HepG2 (cell line): Measurements from ENCODE around the gene ETF1. TPM values are rescaled to one million over a fixed set of nuclear protein-coding genes. Genes with fewer than 3 reads are reported as not detected.

Source experiments
- CBX5 ChIP-seq: sonication (generic); formaldehyde crosslinking; IDR thresholded peaks from 2 replicates; pipeline ENCODE4 v1.4.0; 2020; ENCODE audit warnings: missing genetic modification reagents, borderline replicate concordance
- CEBPG ChIP-seq: IDR thresholded peaks from 2 replicates; pipeline ENCODE4 v1.6.1; 2016
- ELF3 ChIP-seq: IDR thresholded peaks from 2 replicates; pipeline ENCODE4 v1.6.1; 2016; ENCODE audit warnings: missing genetic modification reagents, missing compliant biosample characterization
- ETV5 ChIP-seq: IDR thresholded peaks from 2 replicates; pipeline ENCODE4 v1.6.1; 2018; ENCODE audit warnings: missing biosample characterization, missing genetic modification reagents, inconsistent platforms, borderline replicate concordance
- MIER2 ChIP-seq: IDR thresholded peaks from 2 replicates; pipeline ENCODE4 v1.6.1; 2016; ENCODE audit warnings: missing biosample characterization, missing genetic modification reagents
- MIXL1 ChIP-seq: IDR thresholded peaks from 2 replicates; pipeline ENCODE4 v1.6.1; 2016
- SAP130 ChIP-seq: IDR thresholded peaks from 2 replicates; pipeline ENCODE4 v1.6.1; 2016; ENCODE audit warnings: low read depth
- TBX3 ChIP-seq: fragments of 450-650 bp; IDR thresholded peaks from 2 replicates; pipeline ENCODE4 v1.6.1; 2017; ENCODE audit warnings: antibody characterized with exemption, mild to moderate bottlenecking, inconsistent platforms, borderline replicate concordance
- ZNF331 ChIP-seq: sonication (generic); formaldehyde crosslinking; IDR thresholded peaks from 2 replicates; pipeline ENCODE4 v1.4.0; 2020; ENCODE audit warnings: missing genetic modification reagents
- ZNF7 ChIP-seq: IDR thresholded peaks from 2 replicates; pipeline ENCODE4 v1.6.1; 2016; ENCODE audit warnings: missing biosample characterization, missing genetic modification reagents
- polyA plus RNA-seq, 8 experiments: library from polyadenylated mRNA; depleted of rRNA in 3 of 8; stranded (reverse) in 7 of 8; unstranded in 1 of 8; fragments of >200 nt; fragmentation: Illumina TruSeq in 4 of 8; extraction: Trizol in 4 of 8; gene quantifications; 2 replicates each; pipeline versions ENCODE4 v1.2.1 to v1.2.3, GENCODE V29; 2011 to 2016; ENCODE audit warnings: low read depth in 4 of 8, missing spikeins in 1 of 8, mixed read lengths in 1 of 8; ENCODE audit not compliant: insufficient read depth in 1 of 8
- total RNA-seq, 5 experiments: library from RNA; depleted of rRNA; stranded (reverse); fragments of >200 nt; fragmentation: Illumina TruSeq; extraction: Trizol; gene quantifications; 2 replicates each; pipeline ENCODE4 v1.2.3, GENCODE V29; 2016; ENCODE audit warnings: low read depth in 1 of 5
- TF ChIP-seq, protein P1 (sequence below): sonication (generic); formaldehyde crosslinking; IDR thresholded peaks from 2 replicates; pipeline ENCODE4 v1.9.0; 2022; ENCODE audit warnings: low read depth, missing genetic modification reagents
- TF ChIP-seq, protein P2 (sequence below): sonication (generic); formaldehyde crosslinking; IDR thresholded peaks from 2 replicates; pipeline ENCODE4 v1.5.1; 2020; ENCODE audit warnings: mild to moderate bottlenecking, missing genetic modification reagents, borderline replicate concordance
- TF ChIP-seq, protein P3 (sequence below): sonication (generic); formaldehyde crosslinking; IDR thresholded peaks from 2 replicates; pipeline ENCODE4 v1.4.0; 2020; ENCODE audit warnings: low read depth, missing genetic modification reagents
- TF ChIP-seq, protein P4 (sequence below): sonication (generic); formaldehyde crosslinking; IDR thresholded peaks from 2 replicates; pipeline ENCODE4 v1.4.0; 2020; ENCODE audit warnings: missing genetic modification reagents, borderline replicate concordance

Gene ETF1
- total and polyA plus RNA-seq, 2 of the 13 experiments (the other 11 are each of a cell fraction or from before 2014, with no cell fraction given), result 52.1 to 184 TPM

- TF ChIP-seq, protein P1, sequence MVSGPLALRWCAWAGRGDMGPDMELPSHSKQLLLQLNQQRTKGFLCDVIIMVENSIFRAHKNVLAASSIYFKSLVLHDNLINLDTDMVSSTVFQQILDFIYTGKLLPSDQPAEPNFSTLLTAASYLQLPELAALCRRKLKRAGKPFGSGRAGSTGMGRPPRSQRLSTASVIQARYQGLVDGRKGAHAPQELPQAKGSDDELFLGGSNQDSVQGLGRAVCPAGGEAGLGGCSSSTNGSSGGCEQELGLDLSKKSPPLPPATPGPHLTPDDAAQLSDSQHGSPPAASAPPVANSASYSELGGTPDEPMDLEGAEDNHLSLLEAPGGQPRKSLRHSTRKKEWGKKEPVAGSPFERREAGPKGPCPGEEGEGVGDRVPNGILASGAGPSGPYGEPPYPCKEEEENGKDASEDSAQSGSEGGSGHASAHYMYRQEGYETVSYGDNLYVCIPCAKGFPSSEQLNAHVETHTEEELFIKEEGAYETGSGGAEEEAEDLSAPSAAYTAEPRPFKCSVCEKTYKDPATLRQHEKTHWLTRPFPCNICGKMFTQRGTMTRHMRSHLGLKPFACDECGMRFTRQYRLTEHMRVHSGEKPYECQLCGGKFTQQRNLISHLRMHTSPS (CRISPR knock-in tag), result peak; percentile 20; the same call in 1 of the 2 replicates
- TF ChIP-seq ELF3 (CRISPR knock-in tag), result peak; percentile 58
- TF ChIP-seq, protein P2, sequence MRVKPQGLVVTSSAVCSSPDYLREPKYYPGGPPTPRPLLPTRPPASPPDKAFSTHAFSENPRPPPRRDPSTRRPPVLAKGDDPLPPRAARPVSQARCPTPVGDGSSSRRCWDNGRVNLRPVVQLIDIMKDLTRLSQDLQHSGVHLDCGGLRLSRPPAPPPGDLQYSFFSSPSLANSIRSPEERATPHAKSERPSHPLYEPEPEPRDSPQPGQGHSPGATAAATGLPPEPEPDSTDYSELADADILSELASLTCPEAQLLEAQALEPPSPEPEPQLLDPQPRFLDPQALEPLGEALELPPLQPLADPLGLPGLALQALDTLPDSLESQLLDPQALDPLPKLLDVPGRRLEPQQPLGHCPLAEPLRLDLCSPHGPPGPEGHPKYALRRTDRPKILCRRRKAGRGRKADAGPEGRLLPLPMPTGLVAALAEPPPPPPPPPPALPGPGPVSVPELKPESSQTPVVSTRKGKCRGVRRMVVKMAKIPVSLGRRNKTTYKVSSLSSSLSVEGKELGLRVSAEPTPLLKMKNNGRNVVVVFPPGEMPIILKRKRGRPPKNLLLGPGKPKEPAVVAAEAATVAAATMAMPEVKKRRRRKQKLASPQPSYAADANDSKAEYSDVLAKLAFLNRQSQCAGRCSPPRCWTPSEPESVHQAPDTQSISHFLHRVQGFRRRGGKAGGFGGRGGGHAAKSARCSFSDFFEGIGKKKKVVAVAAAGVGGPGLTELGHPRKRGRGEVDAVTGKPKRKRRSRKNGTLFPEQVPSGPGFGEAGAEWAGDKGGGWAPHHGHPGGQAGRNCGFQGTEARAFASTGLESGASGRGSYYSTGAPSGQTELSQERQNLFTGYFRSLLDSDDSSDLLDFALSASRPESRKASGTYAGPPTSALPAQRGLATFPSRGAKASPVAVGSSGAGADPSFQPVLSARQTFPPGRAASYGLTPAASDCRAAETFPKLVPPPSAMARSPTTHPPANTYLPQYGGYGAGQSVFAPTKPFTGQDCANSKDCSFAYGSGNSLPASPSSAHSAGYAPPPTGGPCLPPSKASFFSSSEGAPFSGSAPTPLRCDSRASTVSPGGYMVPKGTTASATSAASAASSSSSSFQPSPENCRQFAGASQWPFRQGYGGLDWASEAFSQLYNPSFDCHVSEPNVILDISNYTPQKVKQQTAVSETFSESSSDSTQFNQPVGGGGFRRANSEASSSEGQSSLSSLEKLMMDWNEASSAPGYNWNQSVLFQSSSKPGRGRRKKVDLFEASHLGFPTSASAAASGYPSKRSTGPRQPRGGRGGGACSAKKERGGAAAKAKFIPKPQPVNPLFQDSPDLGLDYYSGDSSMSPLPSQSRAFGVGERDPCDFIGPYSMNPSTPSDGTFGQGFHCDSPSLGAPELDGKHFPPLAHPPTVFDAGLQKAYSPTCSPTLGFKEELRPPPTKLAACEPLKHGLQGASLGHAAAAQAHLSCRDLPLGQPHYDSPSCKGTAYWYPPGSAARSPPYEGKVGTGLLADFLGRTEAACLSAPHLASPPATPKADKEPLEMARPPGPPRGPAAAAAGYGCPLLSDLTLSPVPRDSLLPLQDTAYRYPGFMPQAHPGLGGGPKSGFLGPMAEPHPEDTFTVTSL (CRISPR knock-in tag), result peak; percentile 48; the same call in 1 of the 2 replicates
- 0 out of 2 replicates have a peak, but pooled peaks have one; percentile 12 for TF ChIP-seq TBX3
- TF ChIP-seq MIXL1 (CRISPR knock-in tag), result 0 out of 2 replicates have a peak, but pooled peaks have one; percentile 29
- TF ChIP-seq, protein P3, sequence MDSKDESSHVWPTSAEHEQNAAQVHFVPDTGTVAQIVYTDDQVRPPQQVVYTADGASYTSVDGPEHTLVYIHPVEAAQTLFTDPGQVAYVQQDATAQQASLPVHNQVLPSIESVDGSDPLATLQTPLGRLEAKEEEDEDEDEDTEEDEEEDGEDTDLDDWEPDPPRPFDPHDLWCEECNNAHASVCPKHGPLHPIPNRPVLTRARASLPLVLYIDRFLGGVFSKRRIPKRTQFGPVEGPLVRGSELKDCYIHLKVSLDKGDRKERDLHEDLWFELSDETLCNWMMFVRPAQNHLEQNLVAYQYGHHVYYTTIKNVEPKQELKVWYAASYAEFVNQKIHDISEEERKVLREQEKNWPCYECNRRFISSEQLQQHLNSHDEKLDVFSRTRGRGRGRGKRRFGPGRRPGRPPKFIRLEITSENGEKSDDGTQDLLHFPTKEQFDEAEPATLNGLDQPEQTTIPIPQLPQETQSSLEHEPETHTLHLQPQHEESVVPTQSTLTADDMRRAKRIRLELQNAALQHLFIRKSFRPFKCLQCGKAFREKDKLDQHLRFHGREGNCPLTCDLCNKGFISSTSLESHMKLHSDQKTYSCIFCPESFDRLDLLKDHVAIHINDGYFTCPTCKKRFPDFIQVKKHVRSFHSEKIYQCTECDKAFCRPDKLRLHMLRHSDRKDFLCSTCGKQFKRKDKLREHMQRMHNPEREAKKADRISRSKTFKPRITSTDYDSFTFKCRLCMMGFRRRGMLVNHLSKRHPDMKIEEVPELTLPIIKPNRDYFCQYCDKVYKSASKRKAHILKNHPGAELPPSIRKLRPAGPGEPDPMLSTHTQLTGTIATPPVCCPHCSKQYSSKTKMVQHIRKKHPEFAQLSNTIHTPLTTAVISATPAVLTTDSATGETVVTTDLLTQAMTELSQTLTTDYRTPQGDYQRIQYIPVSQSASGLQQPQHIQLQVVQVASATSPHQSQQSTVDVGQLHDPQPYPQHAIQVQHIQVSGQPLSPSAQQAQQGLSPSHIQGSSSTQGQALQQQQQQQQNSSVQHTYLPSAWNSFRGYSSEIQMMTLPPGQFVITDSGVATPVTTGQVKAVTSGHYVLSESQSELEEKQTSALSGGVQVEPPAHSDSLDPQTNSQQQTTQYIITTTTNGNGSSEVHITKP (CRISPR knock-in tag), result 0 out of 2 replicates have a peak, but pooled peaks have one; percentile 47
- peak; percentile 48; the same call in 1 of the 2 replicates for TF ChIP-seq ETV5 (CRISPR knock-in tag)
- TF ChIP-seq MIER2 (CRISPR knock-in tag), result 0 out of 2 replicates have a peak, but pooled peaks have one; percentile 47
- TF ChIP-seq, protein P4, sequence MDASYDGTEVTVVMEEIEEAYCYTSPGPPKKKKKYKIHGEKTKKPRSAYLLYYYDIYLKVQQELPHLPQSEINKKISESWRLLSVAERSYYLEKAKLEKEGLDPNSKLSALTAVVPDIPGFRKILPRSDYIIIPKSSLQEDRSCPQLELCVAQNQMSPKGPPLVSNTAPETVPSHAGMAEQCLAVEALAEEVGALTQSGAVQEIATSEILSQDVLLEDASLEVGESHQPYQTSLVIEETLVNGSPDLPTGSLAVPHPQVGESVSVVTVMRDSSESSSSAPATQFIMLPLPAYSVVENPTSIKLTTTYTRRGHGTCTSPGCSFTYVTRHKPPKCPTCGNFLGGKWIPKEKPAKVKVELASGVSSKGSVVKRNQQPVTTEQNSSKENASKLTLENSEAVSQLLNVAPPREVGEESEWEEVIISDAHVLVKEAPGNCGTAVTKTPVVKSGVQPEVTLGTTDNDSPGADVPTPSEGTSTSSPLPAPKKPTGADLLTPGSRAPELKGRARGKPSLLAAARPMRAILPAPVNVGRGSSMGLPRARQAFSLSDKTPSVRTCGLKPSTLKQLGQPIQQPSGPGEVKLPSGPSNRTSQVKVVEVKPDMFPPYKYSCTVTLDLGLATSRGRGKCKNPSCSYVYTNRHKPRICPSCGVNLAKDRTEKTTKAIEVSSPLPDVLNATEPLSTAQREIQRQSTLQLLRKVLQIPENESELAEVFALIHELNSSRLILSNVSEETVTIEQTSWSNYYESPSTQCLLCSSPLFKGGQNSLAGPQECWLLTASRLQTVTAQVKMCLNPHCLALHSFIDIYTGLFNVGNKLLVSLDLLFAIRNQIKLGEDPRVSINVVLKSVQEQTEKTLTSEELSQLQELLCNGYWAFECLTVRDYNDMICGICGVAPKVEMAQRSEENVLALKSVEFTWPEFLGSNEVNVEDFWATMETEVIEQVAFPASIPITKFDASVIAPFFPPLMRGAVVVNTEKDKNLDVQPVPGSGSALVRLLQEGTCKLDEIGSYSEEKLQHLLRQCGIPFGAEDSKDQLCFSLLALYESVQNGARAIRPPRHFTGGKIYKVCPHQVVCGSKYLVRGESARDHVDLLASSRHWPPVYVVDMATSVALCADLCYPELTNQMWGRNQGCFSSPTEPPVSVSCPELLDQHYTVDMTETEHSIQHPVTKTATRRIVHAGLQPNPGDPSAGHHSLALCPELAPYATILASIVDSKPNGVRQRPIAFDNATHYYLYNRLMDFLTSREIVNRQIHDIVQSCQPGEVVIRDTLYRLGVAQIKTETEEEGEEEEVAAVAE (CRISPR knock-in tag), result peak; percentile 39; the same call in 1 of the 2 replicates
- peak; percentile 86 for TF ChIP-seq CEBPG (CRISPR knock-in tag)
- TF ChIP-seq ZNF7 (CRISPR knock-in tag), result peak; percentile 97
- peak; percentile 81 for TF ChIP-seq SAP130 (CRISPR knock-in tag)
- peak; percentile 65; the same call in 1 of the 2 replicates for TF ChIP-seq CBX5
- TF ChIP-seq ZNF331 (CRISPR knock-in tag), result 0 out of 2 replicates have a peak, but pooled peaks have one; percentile 29
These were observed 35.6 kb downstream of the ETF1 start (continued) for GRCh38 chr5:138507485-138507884.
